Activated T-cell treated with anti-CD3 and anti-CD28 coated beads, Interleukin-2, amount 50 U/mL, for 24 hours (primary cell): ENCODE data around the gene ACSF2.
"Not testable (repeated sequence)": the region's sequence is repeated elsewhere in the genome, so short reads cannot be mapped to it uniquely, and the experiment has no call there.

Source experiments
- DNase-seq: peaks from one replicate; pipeline ENCODE4 v3.0.0-alpha.2; 2020
- H3K27ac Mint-ChIP-seq: 2 replicates; pipeline ENCODE4 v1.8.0; 2020; ENCODE audit warnings: mild to moderate bottlenecking, mixed read lengths
- H3K27me3 Mint-ChIP-seq: 2 replicates; pipeline ENCODE4 v1.8.0; 2020; ENCODE audit warnings: mixed read lengths
- H3K36me3 Mint-ChIP-seq: 2 replicates; pipeline ENCODE4 v1.8.0; 2020; ENCODE audit warnings: low read depth, mixed read lengths
- H3K4me1 Mint-ChIP-seq: 2 replicates; pipeline ENCODE4 v1.8.0; 2020; ENCODE audit warnings: low read depth, mixed read lengths
- H3K4me3 Mint-ChIP-seq: 2 replicates; pipeline ENCODE4 v1.8.0; 2020; ENCODE audit warnings: mild to moderate bottlenecking, moderate library complexity, mixed read lengths
- H3K9me3 Mint-ChIP-seq: 2 replicates; pipeline ENCODE4 v1.8.0; 2020; ENCODE audit warnings: mixed read lengths

Gene ACSF2

DNA sequence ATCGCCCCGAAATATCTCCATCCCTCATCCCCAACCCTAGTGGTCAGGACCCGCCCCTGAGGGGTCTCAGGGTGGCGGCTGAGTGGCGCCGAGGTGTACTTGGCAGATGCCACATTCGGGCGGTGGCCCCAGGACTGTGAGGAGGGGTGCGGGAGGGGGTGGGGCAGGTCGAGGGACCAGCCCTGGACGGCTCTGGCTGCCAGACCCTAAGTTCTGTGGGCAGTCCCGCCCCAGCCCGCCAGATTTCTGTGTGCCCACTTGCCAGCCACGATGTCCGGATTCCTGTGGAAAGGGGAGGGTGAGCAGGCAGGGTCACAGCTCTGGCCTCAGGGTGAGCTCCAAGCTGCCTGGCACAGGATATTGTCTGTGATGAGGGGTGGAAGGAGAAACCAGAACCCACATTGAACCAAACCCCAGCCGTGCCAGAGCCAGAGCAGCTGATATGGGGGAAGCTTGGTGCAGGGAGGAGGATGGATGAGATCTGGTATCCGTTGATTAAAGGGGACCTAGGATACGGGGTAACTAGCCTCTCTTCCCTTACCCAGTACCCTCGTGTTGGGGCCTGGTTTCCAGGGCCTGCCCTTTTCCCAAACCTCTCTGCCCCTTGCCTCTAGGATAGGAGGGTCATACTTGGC lies 43.8 kb downstream of the ACSF2 start:
- Mint-ChIP-seq H3K27me3 (peaks cover 34% of the 10 kb centered on the region), H3K9me3 (no peaks in the 10 kb centered on the region), H3K36me3 (no peaks in the 10 kb centered on the region), H3K4me1 (peaks cover 6% of the 10 kb centered on the region), H3K27ac (no peak overlapping the region), H3K4me3 (no peak overlapping the region)
- no peak for DNase-seq

GRCh38 chr17:50470426-50470825 lies 44.4 kb downstream of the ACSF2 start:
- Mint-ChIP-seq H3K36me3 (no peaks in the 10 kb centered on the region), H3K9me3 (no peaks in the 10 kb centered on the region), H3K4me3 (no peak overlapping the region), H3K27me3 (peaks cover 32% of the 10 kb centered on the region), H3K27ac (no peak overlapping the region), H3K4me1 (peaks cover 6% of the 10 kb centered on the region)
- no peak for DNase-seq

- Mint-ChIP-seq H3K27me3 (peaks cover 28% of the 10 kb centered on the region), H3K4me1 (peaks cover 6% of the 10 kb centered on the region), H3K9me3 (no peaks in the 10 kb centered on the region), H3K27ac (no peak overlapping the region), H3K36me3 (no peaks in the 10 kb centered on the region), H3K4me3 (no peak overlapping the region)
- DNase-seq = no peak
These were observed 45.2 kb downstream of the ACSF2 start for GRCh38 chr17:50471009-50471905.

DNA sequence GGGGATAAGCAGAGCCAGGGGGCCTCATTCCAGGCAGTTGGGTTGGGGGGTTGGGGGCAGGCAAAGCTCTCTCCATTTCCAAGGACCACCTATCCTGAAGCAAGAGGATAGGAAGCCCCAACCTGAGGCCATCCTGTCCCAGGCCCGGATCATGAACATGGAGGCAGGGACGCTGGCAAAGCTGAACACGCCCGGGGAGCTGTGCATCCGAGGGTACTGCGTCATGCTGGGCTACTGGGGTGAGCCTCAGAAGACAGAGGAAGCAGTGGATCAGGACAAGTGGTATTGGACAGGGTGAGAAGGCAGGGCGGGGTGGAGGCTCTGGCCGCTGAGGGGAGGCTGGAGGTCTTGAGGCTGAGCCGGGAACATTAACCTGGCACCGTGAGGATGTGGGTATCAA lies 46.3 kb downstream of the ACSF2 start:
- Mint-ChIP-seq H3K27ac (no peak overlapping the region), H3K4me3 (no peak overlapping the region), H3K36me3 (no peaks in the 10 kb centered on the region), H3K4me1 (peaks cover 6% of the 10 kb centered on the region), H3K27me3 (peaks cover 23% of the 10 kb centered on the region), H3K9me3 (no peaks in the 10 kb centered on the region)
- no peak for DNase-seq

DNA sequence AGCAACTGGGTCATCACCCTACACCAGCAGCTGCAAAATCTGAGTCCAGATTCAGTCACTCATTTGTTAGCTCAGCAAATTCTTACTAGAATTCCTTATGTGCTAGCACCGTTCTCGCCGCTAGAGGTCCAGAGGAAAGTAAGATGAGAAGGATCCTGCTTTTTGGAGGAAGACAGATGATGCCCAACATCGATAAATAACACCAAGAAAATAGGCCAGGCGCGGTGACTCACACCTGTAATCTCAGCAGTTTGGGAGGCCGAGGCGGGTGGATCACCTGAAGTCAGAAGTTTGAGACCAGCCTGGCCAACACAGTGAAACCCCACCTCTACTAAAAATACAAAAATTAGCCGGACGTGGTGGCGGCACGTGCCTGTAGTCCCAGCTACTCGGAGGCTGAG lies 46.7 kb downstream of the ACSF2 start:
- H3K27me3 Mint-ChIP-seq = peaks cover 18% of the 10 kb centered on the region
- H3K4me3 Mint-ChIP-seq, DNase-seq, H3K9me3 Mint-ChIP-seq, H3K4me1 Mint-ChIP-seq, H3K27ac Mint-ChIP-seq, H3K36me3 Mint-ChIP-seq: not testable (repeated sequence)

- no peaks in the 10 kb centered on the region for H3K36me3 Mint-ChIP-seq
These were observed 47.9 kb downstream of the ACSF2 start for GRCh38 chr17:50473901-50474300.

DNA sequence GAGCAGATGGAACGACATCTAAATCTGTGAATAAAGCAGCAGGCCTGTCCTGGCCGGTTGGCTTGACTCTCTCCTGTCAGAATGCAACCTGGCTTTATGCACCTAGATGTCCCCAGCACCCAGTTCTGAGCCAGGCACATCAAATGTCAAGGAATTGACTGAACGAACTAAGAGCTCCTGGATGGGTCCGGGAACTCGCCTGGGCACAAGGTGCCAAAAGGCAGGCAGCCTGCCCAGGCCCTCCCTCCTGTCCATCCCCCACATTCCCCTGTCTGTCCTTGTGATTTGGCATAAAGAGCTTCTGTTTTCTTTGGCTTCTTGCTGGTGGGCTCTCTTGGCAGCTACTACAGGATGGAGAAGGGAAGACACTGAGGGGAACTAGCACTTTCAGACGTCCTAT lies 48.5 kb downstream of the ACSF2 start:
- Mint-ChIP-seq H3K4me1 (peaks cover 9% of the 10 kb centered on the region), H3K27ac (no peak overlapping the region), H3K4me3 (no peak overlapping the region), H3K27me3 (peaks cover 4% of the 10 kb centered on the region), H3K36me3 (peaks cover 6% of the 10 kb centered on the region), H3K9me3 (no peaks in the 10 kb centered on the region)
- DNase-seq = no peak

More at GRCh38 chr17:50473901-50474300, 47.9 kb downstream of the ACSF2 start:
- H3K9me3 Mint-ChIP-seq = no peaks in the 10 kb centered on the region
- no peak overlapping the region for H3K27ac Mint-ChIP-seq
- no peak overlapping the region for H3K4me3 Mint-ChIP-seq
- no peak for DNase-seq
- peaks cover 9% of the 10 kb centered on the region for H3K4me1 Mint-ChIP-seq
- H3K27me3 Mint-ChIP-seq = peaks cover 9% of the 10 kb centered on the region

- H3K27me3 Mint-ChIP-seq = no peaks in the 10 kb centered on the region
These were observed 49.3 kb downstream of the ACSF2 start for GRCh38 chr17:50475362-50475761.

DNA sequence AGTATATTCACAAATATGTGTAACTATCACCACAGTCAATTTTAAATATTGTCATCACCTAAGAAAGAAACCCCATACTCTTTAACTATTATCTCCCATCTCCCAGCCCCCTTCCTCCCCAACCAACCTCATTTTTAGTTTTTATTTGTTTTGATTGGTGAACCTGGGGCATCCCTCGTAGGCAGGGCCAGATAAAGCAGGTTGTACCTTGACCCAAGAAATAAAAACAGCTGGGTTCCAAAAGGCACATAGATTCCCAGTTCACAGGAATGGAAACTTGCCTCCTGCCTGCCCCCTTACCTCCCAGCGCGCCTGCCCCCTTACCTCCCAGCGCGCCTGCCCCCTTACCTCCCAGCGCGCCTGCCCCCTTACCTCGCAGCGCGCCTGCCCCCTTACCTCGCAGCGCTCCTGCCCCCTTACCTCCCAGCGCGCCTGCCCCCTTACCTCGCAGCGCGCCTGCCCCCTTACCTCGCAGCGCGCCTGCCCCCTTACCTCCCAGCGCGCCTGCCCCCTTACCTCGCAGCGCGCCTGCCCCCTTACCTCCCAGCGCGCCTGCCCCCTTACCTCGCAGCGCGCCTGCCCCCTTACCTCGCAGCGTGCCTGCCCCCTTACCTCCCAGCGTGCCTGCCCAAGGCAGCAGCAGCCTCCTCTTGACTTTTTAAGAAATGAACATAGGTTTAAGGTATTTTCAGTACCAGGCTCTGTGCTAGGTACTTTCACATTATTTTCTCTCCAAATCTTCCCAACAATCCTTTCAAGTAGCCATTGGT lies 49.9 kb downstream of the ACSF2 start:
- H3K9me3 Mint-ChIP-seq, H3K27me3 Mint-ChIP-seq, DNase-seq, H3K4me3 Mint-ChIP-seq, H3K27ac Mint-ChIP-seq: not testable (repeated sequence)
- H3K36me3 Mint-ChIP-seq = peaks cover 18% of the 10 kb centered on the region
- H3K4me1 Mint-ChIP-seq = peaks cover 21% of the 10 kb centered on the region

More at GRCh38 chr17:50475362-50475761, 49.3 kb downstream of the ACSF2 start:
- Mint-ChIP-seq H3K9me3 (no peaks in the 10 kb centered on the region), H3K27ac (no peak overlapping the region), H3K4me1 (peaks cover 17% of the 10 kb centered on the region), H3K4me3 (no peak overlapping the region), H3K36me3 (peaks cover 13% of the 10 kb centered on the region)
- no peak for DNase-seq

DNA sequence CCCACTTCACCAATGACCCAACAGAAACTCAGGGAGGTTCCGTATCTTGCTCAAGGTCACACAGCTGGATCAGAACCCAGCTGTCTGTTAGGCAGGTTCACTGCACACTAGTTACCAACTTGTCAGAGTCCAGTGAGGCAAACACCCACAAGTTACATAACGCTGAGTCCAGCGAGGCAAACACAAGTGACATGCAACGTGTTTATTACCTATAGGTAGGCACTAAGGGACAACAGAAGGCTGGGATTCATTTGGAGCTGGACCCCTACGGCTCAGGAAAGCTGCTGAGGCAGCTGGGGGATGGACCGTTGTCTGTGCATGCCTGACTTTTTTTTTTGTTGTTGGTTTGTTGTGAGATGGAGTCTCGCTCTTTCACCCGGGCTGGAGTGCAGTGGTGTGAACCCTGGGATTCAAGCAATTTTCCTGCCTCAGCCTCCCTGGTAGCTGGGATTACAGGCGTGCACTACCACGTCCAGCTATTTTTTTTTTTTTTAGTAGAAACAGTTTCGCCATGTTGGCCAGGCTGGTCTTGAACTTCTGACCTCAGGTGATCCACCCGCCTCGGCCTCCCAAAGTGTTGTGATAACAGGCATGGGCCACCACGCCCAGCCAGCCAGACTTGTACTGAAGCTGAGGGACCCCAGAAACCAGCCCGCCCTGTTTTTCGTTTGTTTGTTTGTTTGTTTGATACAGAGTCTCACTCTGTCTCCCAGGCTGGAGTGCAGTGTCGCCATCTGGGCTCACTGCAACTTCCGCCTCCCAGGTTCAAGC lies 50.7 kb downstream of the ACSF2 start:
- no peak for DNase-seq
- H3K4me3 Mint-ChIP-seq = no peak overlapping the region
- no peaks in the 10 kb centered on the region for H3K9me3 Mint-ChIP-seq
- H3K36me3 Mint-ChIP-seq = peaks cover 25% of the 10 kb centered on the region
- no peaks in the 10 kb centered on the region for H3K27me3 Mint-ChIP-seq
- peaks cover 24% of the 10 kb centered on the region for H3K4me1 Mint-ChIP-seq
- H3K27ac Mint-ChIP-seq = no peak overlapping the region

GRCh38 chr17:50477976-50478375 lies 52.0 kb downstream of the ACSF2 start:
- H3K27me3 Mint-ChIP-seq = no peaks in the 10 kb centered on the region
- H3K36me3 Mint-ChIP-seq = peaks cover 37% of the 10 kb centered on the region
- H3K27ac Mint-ChIP-seq = peak overlapping the region; percentile 93
- peak overlapping the region; percentile 88 for H3K4me3 Mint-ChIP-seq
- peaks cover 32% of the 10 kb centered on the region for H3K4me1 Mint-ChIP-seq
- H3K9me3 Mint-ChIP-seq = no peaks in the 10 kb centered on the region
- DNase-seq = no peak

DNA sequence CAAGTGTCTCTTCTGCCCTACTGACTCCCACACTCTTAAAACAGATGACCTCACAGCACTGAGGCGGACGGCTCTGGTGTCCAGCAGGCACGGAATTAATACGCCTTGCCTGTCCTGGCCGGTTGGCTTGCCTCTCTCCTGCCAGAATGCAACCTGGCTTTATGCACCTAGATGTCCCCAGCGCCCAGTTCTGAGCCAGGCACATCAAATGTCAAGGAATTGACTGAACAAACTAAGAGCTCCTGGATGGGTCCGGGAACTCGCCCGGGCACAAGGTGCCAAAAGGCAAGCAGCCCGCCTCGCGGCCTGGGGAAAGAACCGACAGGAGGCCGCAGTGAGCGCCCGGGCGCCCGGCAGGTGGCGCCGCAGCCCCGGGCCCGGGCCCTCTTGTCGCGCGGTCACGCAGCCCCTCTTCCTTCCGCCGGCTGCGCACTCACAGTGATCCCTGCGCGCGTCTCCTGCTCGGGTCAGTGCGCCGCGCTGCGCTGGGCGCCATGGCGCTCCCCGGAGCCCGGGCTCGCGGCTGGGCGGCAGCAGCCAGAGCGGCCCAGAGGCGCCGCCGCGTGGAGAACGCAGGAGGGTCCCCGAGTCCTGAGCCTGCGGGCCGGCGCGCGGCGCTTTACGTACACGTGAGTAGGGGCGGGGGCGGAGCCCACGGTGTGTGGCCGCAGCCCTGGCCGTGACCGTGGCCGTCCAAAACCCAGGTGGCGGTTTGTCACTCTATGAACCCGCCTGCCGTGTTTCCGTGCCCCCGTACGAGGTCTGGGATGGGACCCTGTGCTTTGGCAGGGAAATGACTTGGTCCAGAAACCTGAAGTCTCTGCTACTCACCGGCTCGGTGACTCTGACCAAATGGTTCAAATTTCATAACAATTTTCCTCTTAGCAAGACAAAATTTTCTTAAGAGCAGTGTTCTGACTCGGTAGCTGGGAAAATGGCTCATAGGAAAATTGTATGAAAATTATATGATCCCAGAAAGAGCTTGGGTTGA lies 52.7 kb downstream of the ACSF2 start, which contains the start of gene RSAD1:
TSS of gene RSAD1 (plus strand) at position 470 of the 991 bp plus-strand sequence. CDS start at position 495, 25 bp downstream.
- peaks cover 44% of the 10 kb centered on the region for H3K36me3 Mint-ChIP-seq
- peak within 1 kb of the TSS; percentile 88 for H3K4me3 Mint-ChIP-seq
- H3K9me3 Mint-ChIP-seq = no peaks in the 10 kb centered on the region
- no peaks in the 10 kb centered on the region for H3K27me3 Mint-ChIP-seq
- peak within 1 kb of the TSS; percentile 93 for H3K27ac Mint-ChIP-seq
- H3K4me1 Mint-ChIP-seq = peaks cover 32% of the 10 kb centered on the region
- peak; percentile 91 for DNase-seq

- H3K4me1 Mint-ChIP-seq = peaks cover 32% of the 10 kb centered on the region
These were observed 53.6 kb downstream of the ACSF2 start for GRCh38 chr17:50479522-50480141.

More at GRCh38 chr17:50479522-50480141, 53.6 kb downstream of the ACSF2 start:
- DNase-seq = peak; percentile 78
- Mint-ChIP-seq H3K27me3 (no peaks in the 10 kb centered on the region), H3K36me3 (peaks cover 54% of the 10 kb centered on the region), H3K9me3 (no peaks in the 10 kb centered on the region), H3K27ac (peak overlapping the region; percentile 89), H3K4me3 (peak overlapping the region; percentile 88)
